GM10266 (cell line): Measurements from ENCODE around the gene CDH3.

Experiments used
- DNase-seq: peaks from one replicate; pipeline ENCODE4 v3.0.0; 2012; ENCODE audit errors: extremely low spot score
- CTCF ChIP-seq: IDR thresholded peaks from 2 replicates; pipeline ENCODE4 v1.5.1; 2012; ENCODE audit warnings: mild to moderate bottlenecking, low read depth; ENCODE audit not compliant: control insufficient read depth, insufficient read depth; ENCODE audit errors: missing control alignments

CDH3 gene

GRCh38 chr16:68722119-68723024 lies 77.3 kb downstream of the CDH3 start:
- TF ChIP-seq CTCF, result no peak
- DNase-seq, result no peak

- DNase-seq, result no peak
- TF ChIP-seq CTCF, result no peak
These were observed 79.7 kb downstream of the CDH3 start for GRCh38 chr16:68724797-68725196.

GRCh38 chr16:68728523-68728922 lies 83.4 kb downstream of the CDH3 start:
- TF ChIP-seq CTCF, result no peak
- no peak for DNase-seq

- TF ChIP-seq CTCF, result no peak
- no peak for DNase-seq
These were observed 86.5 kb downstream of the CDH3 start for GRCh38 chr16:68731637-68732036.

- no peak for DNase-seq
- no peak for TF ChIP-seq CTCF
These were observed 87.1 kb downstream of the CDH3 start for GRCh38 chr16:68732042-68732680.

- no peak for TF ChIP-seq CTCF
- no peak for DNase-seq
These were observed 87.8 kb downstream of the CDH3 start for GRCh38 chr16:68732741-68733399.
